ENCODE measurements around the gene TMEM125.

Gene TMEM125

GRCh38 chr1:43293896-43294760, 24.3 kb downstream of the TMEM125 start:
- DNase-seq (ENCODE audit: low spot score), result no peak

GRCh38 chr1:43294761-43295160, 25.0 kb downstream of the TMEM125 start:
- DNase-seq (ENCODE audit: low spot score), result no peak

DNA sequence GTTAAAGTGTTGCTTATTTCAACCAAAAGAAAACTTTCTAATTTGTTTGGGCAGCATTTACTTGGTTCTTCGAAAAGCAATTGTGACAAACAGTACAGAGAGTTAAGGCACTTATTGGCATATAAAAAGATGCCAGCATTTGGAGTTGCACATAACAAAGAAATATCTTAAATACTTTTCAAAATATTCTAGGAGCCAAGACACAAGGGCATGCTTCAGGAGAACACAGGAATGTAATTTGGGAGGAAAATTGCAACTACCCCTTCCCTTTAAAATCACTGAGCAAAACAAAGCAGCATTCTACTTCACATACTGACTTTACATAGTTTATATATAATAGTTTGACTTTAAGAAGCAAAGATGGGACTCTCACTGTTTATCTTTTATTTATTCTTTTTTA, 26.4 kb downstream of the TMEM125 start:
- no peak for DNase-seq (ENCODE audit: low spot score)

DNA sequence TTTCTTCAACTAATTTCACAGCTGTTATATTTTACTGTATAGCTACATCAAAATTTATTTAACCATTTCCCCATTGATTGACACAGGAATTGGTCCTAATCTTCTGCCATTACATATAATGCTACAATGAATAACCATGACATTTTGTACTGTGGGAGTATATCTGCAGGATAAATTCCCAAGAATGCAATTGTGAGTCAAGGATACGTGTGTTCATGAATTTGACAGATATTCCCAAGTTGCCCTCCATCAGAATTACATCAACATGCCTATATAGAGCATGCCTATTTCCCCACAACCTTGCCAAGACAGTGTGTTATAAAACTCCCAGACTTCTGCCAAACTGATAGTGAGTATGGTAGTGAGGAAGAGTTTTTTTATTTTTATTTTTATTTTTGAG, 28.3 kb downstream of the TMEM125 start:
- DNase-seq (ENCODE audit: low spot score), result no peak

DNA sequence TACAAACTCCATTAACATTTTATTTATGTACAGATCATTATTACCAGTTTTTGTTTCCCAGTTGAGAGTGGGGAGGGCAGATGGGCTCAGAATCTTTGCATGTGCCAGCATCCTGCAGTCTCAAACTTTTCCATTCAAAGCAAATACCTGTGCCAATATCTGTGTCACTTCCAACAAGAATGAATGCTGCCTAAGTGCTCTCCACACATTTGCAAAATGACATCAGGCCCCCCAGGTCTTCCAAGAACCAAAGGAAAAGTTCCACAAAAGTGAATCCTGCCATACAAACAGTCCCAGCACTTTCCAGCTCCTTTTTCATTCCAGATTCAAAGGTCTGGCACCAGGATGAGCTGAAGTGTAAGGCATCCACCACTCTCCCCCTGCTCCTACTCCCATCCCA, 29.3 kb downstream of the TMEM125 start:
- no peak for DNase-seq (ENCODE audit: low spot score)

- DNase-seq (ENCODE audit: low spot score), result no peak
Observed at GRCh38 chr1:43300378-43301094, 30.8 kb downstream of the TMEM125 start, which contains the start of gene TIE1. TSS of gene TIE1 (plus strand) at chr1:43300982. CDS start at chr1:43301072, 90 bp downstream.

GRCh38 chr1:43302201-43302600, 32.4 kb downstream of the TMEM125 start:
- no peak for DNase-seq (ENCODE audit: low spot score)

- DNase-seq (ENCODE audit: low spot score), result peak; percentile 77
Observed at GRCh38 chr1:43302721-43303470, 33.1 kb downstream of the TMEM125 start.

- DNase-seq (ENCODE audit: low spot score), result no peak
Observed at GRCh38 chr1:43303471-43304313, 33.9 kb downstream of the TMEM125 start.

DNA sequence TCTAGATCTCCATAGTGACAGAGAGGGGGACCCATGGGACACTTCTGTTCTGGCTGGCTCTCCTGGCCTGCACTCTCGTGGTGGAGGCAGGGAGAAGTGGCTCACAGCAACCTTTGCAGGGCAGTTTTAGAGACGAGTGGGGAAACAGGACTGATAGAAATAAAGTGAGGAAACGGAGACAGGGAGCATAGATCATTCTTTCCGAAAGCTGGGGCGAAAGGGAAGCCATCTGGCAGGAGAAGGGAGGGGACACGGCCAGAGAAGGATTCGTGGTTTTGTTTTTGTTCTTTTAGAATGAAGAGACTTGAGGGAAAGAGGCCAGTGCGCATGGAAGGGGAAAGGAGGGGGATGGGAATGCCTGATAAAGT, 34.5 kb downstream of the TMEM125 start:
- no peak for DNase-seq (ENCODE audit: low spot score)

DNA sequence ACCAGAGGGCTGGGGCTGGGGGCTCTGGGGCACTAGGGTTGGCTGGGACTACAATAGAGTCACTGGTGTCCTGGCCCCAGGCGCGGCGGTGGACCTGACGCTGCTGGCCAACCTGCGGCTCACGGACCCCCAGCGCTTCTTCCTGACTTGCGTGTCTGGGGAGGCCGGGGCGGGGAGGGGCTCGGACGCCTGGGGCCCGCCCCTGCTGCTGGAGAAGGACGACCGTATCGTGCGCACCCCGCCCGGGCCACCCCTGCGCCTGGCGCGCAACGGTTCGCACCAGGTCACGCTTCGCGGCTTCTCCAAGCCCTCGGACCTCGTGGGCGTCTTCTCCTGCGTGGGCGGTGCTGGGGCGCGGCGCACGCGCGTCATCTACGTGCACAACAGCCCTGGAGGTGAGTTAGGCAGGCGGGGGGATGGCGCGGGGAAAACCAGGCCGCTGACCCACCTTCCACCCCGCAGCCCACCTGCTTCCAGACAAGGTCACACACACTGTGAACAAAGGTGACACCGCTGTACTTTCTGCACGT, 35.1 kb downstream of the TMEM125 start:
- DNase-seq (ENCODE audit: low spot score), result no peak

- DNase-seq (ENCODE audit: low spot score), result no peak
Observed at GRCh38 chr1:43305461-43305860, 35.7 kb downstream of the TMEM125 start.

- DNase-seq (ENCODE audit: low spot score), result no peak
Observed at GRCh38 chr1:43305926-43306687, 36.3 kb downstream of the TMEM125 start.

DNA sequence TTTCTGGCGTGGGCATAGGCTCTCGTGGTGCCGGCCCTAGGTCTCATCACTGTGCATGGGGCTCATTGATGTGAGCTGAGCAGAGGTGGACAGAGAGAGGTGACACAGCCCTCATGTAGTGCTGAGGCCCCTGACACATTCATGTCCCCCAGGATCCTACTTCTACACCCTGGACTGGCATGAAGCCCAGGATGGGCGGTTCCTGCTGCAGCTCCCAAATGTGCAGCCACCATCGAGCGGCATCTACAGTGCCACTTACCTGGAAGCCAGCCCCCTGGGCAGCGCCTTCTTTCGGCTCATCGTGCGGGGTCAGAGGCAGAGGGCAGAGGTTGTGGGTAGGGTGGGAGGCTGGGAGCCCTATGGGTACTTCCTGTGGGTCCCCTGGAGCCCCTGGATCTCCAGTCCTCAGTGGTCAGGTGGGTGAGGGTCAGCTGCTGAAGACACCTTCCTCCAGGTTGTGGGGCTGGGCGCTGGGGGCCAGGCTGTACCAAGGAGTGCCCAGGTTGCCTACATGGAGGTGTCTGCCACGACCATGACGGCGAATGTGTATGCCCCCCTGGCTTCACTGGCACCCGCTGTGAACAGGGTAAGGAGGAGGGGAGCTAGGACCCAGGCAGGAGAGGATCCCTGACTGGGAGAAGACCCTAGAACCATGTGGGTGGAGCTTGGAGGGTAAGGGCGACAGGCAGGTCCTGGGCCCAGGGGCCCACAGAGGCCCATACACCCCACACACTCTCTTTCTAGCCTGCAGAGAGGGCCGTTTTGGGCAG, 37.1 kb downstream of the TMEM125 start:
- DNase-seq (ENCODE audit: low spot score), result no peak

DNA sequence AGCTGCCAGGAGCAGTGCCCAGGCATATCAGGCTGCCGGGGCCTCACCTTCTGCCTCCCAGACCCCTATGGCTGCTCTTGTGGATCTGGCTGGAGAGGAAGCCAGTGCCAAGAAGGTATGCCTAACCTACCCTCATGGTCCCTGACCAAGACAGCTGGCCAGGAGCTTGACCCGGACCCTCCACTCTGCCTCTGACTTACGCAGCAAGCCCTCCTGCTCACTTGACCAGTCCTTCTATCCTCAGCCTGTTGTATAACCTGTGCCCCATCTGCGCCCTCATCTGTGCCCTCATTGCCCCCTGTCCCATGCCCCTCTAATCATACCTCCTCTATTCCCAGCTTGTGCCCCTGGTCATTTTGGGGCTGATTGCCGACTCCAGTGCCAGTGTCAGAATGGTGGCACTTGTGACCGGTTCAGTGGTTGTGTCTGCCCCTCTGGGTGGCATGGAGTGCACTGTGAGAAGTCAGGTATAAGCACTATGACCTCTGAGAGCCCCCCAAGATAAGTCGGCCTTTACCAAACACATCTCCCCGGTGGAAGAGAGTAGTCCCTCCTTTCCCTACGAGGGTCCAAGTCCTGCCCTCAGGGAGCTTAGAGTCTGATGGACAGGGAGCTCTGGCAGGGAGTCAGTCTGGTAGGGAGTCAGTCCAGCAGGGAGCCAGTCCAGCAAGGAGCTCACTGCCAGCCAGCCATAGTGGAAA, 37.8 kb downstream of the TMEM125 start:
- DNase-seq (ENCODE audit: low spot score), result no peak

- no peak for DNase-seq (ENCODE audit: low spot score)
Observed at GRCh38 chr1:43308635-43309404, 39.0 kb downstream of the TMEM125 start.

DNA sequence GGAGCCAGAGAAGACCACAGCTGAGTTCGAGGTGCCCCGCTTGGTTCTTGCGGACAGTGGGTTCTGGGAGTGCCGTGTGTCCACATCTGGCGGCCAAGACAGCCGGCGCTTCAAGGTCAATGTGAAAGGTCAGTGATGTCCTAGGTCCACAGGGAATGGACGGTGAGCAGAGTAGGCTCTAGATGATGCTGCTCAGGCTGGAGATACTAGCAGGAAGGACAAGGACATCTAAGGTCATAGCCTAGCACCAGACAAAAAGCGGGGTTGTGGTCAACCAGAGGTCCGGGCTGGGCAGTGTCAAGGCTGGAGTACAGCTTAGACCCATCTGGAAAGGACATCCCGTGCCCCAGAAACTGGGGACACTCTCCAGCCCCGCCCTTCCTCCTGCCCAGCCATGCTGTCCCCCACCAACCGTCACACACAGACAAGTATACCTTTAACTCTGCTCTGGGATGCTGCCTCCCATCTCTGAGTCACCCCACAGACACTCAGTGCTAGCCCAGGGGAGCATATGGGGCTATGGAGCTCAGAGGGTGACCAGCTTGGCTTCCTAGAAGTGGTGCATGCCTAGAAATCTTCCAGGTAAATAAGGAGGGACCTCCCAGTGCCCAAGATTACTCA, 39.7 kb downstream of the TMEM125 start:
- DNase-seq (ENCODE audit: low spot score), result no peak

- DNase-seq (ENCODE audit: low spot score), result no peak
Observed at GRCh38 chr1:43311521-43311920, 41.7 kb downstream of the TMEM125 start.

Data from HuH-7 (cell line).